Coronary artery (tissue), 2 donors: ENCODE data around the gene UFSP2.

Source experiments
- DNase-seq: peaks from one replicate; pipeline ENCODE4 v3.0.0-alpha.2; 2017; ENCODE audit warnings: low spot score
- H3K27ac ChIP-seq, 2 donors: fragments of 200-600 bp; sonication (generic); one replicate each; pipeline ENCODE4 v1.5.1; 2016 to 2019
- H3K4me3 ChIP-seq: fragments of 200-600 bp; sonication (generic); 2 replicates; pipeline ENCODE4 v1.5.1; 2016; ENCODE audit warnings: mild to moderate bottlenecking, moderate library complexity
- CTCF ChIP-seq: fragments of 200-600 bp; sonication (generic); IDR thresholded peaks from one replicate; pipeline ENCODE4 v1.5.1; 2019; ENCODE audit warnings: antibody characterized with exemption

UFSP2 gene

DNA sequence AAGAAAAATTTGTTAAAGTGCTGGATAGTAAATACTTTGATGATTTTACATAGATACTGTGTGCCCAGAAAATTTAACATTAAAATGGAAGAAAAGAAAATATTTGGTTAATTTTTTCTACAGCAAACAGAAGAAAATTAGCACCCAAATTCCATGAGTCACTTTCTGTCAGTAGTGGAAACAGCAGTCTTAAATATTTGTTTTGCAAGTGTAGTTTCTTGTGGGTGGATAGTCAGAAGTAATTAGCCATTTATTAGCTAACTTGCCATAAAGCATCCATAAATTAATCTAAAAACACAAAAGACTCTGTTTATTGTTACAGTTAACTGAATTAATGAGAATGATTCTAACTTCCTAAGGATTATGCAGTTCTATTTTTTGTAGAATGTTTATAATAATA, 9.7 kb upstream of the UFSP2 start:
- Histone ChIP-seq H3K27ac (no peak overlapping the region), H3K4me3 (no peak overlapping the region)
- TF ChIP-seq CTCF: no peak
- DNase-seq: no peak

DNA sequence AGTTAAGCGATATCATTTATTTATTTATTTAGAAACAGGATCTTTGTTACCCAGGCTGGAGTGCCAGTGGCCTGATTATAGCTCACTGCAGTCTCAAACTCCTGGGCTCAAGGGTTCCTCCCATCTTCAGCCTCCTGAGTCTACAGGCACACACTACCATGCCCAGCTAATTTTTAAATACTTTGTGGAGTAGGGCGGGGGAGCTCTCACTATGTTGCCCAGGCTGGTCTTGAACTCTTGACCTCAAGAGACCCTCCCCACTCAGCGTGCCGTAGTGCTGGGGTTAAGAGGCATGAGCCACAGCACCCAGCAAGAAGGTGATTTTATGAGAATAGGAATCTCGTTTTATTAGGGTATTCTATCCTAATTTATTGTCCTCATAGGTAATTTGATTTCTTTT, 3.9 kb upstream of the UFSP2 start:
- Histone ChIP-seq H3K27ac (no peak overlapping the region), H3K4me3 (no peak overlapping the region)
- no peak for DNase-seq
- TF ChIP-seq CTCF: no peak

DNA sequence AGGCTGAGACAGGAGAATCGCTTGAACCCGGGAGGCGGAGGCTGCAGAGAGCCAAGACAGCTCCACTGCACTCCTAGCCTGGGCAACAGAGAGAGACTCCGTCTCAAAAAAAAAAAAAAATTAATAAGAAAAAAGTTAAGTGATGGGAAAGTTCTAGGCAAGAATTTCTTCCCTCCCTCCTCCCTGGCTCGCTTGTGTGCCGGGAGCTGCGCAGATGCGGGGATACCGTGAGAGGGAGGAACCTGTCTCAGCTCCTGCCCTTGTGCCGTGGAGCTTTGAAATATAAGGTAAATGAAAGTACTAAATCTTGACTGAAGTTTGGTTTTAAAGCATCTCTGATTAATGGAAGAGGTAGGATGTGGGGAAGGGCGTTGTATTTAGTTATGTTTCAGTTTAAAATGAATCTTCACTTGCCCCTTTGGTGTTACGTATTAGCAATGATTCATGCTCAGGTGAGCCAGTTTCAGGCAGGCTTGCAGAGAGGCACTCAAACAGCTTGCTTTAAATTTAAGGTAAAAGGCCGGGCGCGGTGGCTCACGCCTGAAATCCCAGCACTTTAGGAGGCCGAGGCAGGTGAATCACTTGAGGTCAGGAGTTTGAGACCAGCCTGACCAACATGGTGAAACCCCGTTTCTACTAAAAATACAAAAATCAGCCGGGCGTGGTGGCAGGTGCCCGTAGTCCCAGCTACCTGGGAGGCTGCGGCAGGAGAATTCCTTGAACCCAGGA, 1.4 kb upstream of the UFSP2 start:
- DNase-seq: no peak
- H3K4me3 ChIP-seq: no peak overlapping the region
- no peak for TF ChIP-seq CTCF
- no peak overlapping the region for H3K27ac ChIP-seq

DNA sequence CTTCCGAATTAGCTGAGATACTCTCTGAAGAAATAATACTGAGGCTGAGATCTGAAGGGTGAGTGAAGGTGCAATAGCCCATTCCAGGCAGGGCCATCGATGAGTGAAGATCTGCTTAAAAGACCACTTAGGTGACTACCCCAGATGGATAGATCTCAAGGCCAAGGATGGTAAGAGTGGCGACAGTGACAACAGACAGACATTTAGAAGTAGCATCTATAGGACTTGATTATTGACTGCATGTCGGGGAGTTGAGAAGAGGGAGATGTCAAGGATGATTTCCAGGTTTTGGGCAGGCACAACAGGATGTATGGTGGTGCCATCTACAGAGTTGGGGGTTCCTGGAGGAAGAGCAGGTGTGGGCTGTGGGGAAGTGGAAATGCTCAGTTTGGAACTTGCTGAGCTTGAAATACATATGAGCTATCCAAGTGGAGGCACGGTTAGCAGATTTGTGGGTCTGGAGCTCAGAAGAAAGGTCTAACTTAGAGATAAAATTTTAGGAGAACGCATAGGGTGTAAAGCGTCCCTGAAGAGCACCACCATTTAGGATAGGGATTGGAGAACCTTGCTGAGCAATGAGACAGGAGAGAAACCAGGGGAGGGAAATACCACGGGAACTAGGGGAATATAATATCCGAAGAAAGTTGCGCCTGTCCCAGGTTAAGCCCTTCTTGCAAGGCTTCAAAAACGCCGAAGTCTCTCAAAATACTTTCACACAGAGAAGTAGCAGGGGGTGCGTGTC, 688 bp downstream of the UFSP2 start:
- no peak for TF ChIP-seq CTCF

GRCh38 chr4:185421366-185422124, 4.2 kb downstream of the UFSP2 start:
- DNase-seq: no peak
- no peak overlapping the region for H3K4me3 ChIP-seq
- TF ChIP-seq CTCF: no peak
- no peak overlapping the region for H3K27ac ChIP-seq

More for the DNA sequence above, 688 bp downstream of the UFSP2 start:
- no peak for DNase-seq
- H3K4me3 ChIP-seq: peak overlapping the region; percentile 77
- H3K27ac ChIP-seq: peak overlapping the region; percentile 90 to 97

DNA sequence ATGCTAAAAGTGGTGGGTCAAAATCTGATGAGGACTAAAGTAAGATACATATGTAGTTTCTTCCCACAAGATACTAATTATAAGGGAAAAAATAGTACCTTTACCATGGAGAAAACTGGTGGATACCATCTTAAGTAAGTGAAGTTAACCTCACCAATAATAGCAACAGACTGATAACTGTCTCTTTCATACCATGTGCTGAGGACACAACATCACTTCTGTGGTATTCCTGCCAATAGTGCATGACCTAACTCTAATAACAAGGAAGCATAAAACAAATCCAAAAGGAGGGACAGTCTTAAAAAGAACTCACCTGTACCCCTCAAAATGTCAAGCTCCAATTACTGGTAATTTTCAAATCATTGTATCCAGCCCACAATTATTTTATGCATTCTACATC, 8.8 kb downstream of the UFSP2 start:
- no peak overlapping the region for H3K4me3 ChIP-seq
- H3K27ac ChIP-seq: no peak overlapping the region
- TF ChIP-seq CTCF: no peak
- no peak for DNase-seq
